Pulmonary artery endothelial cell (primary cell): Measurements from ENCODE around the gene DOCK2. TPM values are rescaled to one million over a fixed set of nuclear protein-coding genes. Genes with fewer than 3 reads are reported as not detected.
"Not testable (repeated sequence)": the region's sequence is repeated elsewhere in the genome, so short reads cannot be mapped to it uniquely, and the experiment has no call there.

Source experiments
- DNase-seq: peaks from one replicate; pipeline ENCODE4 v3.0.0-alpha.2; 2011; ENCODE audit warnings: low read depth, low spot score
- total RNA-seq: library from RNA; depleted of rRNA; stranded (reverse); fragments of >200 nt; gene quantifications from 2 replicates; pipeline ENCODE4 v1.2.3, GENCODE V29; 2014

DOCK2 gene
- total RNA-seq, 1 donor from 2014 or later, result 0.20 TPM

DNA sequence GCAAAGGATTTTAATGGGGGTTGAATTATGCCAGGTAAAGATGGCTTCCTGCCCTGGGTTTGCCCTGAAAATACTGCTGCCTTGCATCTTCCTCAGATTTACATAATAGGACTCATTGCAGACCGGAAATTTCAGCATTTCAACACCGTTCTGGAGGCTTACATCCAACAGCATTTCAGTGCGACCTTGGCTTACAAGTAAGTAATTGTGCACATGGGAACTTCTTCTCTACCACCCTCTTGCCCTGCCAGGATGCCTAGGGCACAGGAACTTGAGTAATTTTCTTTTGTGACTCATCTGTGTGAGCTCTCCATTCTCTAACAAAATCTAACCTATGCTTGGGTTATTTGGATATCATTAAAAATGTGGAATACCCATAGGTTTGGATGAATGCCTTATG, 80.2 kb downstream of the DOCK2 start:
- peak; percentile 53 for DNase-seq

- DNase-seq, result no peak
These were observed 82.6 kb downstream of the DOCK2 start for GRCh38 chr5:169719360-169720314.

DNA sequence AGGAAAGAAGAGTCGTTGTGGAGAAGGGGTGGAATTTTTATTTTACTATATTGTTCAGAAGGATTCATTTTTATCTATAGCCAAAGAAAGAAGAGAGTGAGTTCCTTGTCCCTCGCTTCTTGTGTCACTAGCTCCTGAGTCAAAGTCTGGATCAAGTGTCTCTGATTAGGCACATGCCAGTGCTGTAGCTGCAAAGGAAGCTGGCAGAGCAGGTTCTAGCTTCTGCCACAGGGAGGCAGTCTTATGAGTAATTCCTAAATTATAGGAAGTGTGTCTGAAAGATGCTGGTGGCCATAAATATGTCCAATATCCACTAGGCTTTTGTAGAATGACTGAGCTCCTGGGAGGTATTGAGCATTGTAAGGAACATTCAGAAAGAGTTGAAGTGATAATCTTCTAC, 84.7 kb downstream of the DOCK2 start:
- DNase-seq, result no peak

- DNase-seq, result no peak
These were observed 86.2 kb downstream of the DOCK2 start for GRCh38 chr5:169723103-169723831.

DNA sequence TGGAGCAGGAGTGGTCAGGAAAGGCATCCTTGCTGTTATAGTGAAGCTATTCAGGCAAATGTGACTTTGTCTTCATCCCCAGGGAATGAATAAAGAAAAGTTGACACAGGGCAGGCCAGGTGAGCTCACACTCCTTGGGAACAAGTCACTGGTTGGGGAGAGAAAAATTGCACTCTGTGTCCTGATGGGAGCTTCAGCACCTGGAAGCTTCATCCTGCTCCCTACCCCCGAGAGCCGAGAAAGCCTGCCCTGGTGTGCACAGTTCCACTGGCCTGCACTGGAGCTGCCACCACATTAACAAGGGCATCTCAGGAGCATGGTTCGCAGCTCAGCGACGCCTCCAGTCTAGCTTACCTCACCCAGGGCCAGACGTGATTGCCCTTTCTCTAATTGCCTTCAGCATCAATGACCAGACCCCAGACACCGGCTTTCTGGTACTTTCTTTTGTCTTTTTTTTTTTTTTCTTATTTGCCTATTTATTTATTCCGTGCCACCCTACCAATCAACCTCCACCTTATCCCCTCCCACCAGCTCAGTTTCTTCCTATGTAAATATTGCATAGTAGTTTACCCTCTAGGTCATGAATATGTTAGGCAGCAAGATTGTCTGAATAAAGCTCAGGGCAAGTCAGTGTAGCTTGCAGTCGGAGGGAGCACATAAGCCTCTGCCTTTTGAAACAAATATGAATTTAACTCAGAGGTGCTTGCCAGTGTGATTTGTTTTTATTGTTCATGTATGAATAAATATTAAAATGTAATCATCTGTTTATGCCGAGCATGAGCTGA, 87.4 kb downstream of the DOCK2 start:
- DNase-seq, result no peak

DNA sequence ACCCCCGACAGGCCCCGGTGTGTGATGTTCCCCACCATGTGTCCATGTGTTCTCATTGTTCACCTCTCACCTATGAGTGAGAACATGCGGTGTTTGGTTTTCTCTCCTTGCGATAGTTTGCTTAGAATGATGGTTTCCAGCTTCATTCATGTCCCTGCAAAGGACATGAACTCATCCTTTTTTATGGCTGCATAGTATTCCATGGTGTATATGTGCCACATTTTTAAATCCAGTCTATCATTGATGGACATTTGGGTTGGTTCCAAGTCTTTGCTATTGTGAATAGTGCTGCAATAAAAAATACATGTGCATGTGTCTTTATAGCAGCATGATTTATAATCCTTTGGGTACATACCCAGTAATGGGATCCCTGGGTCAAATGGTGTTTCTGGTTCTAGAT, 88.6 kb downstream of the DOCK2 start:
- not testable (repeated sequence) for DNase-seq

DNA sequence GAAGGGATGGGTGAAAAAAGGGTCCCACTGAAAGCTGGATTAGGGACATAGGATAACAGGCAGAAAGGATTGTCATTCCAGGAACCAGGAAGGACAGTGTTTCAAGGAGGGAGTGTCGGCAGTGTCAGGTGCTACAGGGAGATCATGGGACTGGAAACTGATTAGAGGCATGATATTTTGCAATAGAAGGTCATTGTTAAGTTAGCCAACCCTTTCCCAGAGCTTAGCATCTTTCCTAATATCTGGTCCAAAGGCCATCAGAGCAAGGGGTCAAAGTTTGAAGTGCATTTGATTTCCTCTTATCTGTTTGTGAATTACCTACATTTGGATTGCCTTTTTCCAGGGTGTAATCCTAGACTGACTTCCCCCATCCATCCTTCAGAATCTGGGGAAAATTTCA, 91.3 kb downstream of the DOCK2 start:
- DNase-seq, result no peak

- no peak for DNase-seq
These were observed 94.1 kb downstream of the DOCK2 start for GRCh38 chr5:169731221-169731620.

GRCh38 chr5:169732841-169733240, 95.8 kb downstream of the DOCK2 start:
- no peak for DNase-seq

- no peak for DNase-seq
These were observed 98.8 kb downstream of the DOCK2 start for GRCh38 chr5:169735913-169736312.

DNA sequence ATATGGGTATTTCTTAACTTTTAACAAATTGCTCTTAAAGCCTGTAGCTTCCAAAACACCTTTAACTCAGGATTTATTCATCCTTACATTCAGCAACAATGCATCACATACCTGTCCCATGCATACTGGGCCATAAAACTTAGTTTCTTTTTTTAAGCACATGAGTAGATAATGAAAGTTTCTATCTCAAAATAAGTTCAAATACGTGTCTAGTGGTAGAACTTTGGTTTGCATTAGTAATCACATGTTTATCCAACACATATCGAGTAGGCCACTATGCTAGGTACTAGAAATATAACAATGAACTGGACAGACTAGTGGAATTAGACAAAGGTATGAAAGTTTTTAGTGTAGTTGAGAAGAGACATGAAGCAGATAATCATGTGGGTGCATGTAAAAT, 99.6 kb downstream of the DOCK2 start:
- no peak for DNase-seq

- no peak for DNase-seq
These were observed 103.4 kb downstream of the DOCK2 start for GRCh38 chr5:169740435-169740834.

DNA sequence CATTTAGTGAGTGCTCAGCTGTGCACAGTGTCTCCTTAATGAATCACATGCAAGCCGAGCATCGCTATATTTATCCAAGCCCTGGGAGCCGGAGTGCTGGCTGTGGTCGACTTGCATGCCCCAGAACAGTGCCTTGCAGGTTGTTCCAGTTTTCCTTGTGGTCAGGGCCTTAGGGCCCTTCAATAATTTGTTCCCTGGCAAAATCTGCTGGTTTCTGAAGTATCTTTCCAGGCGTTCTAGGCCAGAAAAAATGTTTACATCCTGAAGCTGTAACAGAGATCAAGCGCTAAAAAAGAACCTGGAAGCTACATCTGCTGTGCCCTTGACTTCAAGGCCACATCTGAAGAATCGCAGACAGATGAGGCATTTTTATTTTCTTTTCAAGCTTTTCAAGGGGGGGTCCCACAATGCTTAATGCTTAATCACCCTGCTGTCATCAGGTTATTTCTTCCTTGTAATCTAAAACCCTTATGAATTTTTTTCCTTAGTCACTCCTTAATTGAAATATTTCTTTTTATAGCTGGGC, 105.8 kb downstream of the DOCK2 start:
- no peak for DNase-seq

DNA sequence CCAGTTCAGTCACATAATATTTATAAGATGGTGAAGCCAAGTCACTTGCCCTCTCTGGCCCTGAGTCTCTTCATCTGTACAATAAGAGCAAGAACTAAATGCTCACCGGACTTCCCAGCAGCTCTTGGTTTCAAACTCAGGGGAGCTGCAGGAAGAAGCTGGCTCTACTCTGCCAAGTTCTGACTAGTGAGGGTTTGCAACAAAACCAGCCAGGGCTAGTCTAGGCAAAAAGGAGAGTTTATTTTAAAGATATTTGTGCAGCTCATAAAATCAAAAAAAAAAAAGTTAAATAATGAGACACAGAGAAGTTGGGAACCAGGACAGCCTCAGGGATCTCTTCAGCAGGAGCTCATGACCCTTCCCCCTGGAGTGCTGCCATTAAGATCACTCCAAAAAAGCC, 107.3 kb downstream of the DOCK2 start:
- DNase-seq, result no peak

GRCh38 chr5:169745441-169746146, 108.5 kb downstream of the DOCK2 start:
- DNase-seq, result no peak

- no peak for DNase-seq
These were observed 109.1 kb downstream of the DOCK2 start for GRCh38 chr5:169746147-169746694.

DNA sequence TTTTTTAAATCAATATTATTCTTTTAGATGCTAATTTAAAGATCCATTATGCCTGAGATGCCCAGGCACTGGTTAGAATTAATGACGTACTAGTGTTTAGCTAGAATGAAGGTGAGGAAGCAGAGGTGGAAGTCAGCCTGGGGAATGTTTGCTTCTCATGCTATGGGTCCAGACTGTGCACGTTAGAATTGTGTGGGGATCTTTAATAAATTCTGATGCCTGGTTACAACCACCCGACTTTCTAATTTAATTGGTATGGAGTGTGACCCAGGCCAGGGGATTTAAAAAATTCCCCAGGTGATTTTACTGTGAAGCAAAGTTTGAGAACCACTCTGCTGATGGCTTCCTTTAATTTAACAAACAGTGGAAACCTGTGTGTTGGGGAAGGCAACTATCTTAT, 111.1 kb downstream of the DOCK2 start:
- no peak for DNase-seq

DNA sequence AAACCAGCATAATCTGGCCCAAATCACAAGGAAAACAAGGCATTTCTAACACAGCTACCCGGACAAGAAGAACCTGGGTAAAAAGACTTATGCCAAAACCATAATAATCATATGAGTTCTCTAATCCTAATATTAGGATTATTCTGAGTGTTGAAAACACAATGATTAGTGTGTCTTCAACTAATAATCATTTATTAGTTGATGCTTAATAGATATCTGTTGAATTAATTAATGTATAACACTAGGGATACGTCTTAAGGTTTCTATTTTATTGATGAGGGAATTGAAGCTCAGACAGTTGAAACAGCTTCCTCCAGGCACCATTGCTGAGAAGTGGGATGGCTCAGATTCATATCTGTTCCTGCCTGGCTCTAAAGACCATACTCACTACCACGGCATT, 112.2 kb downstream of the DOCK2 start:
- DNase-seq, result no peak

DNA sequence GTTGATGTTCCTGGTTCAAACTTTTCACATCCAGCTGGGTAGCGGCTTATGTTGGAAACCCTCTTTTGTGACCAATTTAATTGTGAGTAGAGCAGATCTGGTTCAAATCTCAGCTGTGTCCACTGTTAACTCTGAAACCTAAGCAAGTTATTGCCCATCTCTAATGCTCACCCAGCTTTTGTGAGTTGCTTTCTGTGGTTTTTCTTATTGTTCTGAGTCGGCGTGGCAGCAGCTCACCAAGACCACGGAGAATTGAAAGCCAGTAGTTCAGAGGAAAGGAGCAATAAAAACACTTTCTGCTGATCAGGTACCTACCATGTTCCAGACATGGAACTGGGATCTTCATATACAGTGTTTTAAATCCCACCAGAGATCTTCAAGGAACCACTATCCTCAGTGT, 114.4 kb downstream of the DOCK2 start:
- DNase-seq, result no peak

DNA sequence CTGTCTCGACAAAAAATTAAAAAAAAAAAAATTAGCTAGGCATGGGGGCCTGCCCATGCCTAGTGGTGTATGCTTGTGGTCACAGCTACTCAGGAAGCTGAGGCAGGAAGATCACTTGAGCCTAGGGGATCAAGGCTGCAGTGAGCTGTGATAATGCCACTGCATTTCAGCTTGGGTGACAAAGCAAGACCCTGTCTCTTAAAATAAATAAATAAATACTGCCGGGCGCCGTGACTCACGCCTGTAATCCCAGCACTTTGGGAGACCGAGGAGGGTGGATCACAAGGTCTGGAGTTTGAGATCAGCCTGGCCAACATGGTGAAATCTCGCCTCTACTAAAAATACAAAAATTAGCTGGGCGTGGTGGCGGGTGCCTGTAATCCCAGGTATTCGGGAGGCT, 115.5 kb downstream of the DOCK2 start:
- DNase-seq, result not testable (repeated sequence)

GRCh38 chr5:169753795-169754194, 116.7 kb downstream of the DOCK2 start:
- DNase-seq, result no peak
